Heart right ventricle (tissue), 16 donors: Measurements from ENCODE around the gene EIF2B4. TPM values are rescaled to one million over a fixed set of nuclear protein-coding genes. Genes with fewer than 3 reads are reported as not detected.

ENCODE experiments used
- ATAC-seq, 8 donors: fragments of 200-7000 bp; cut with Tn5 transposase; one replicate each; pipeline ENCODE4 v1.9.1; 2020; ENCODE audit warnings: mild to moderate bottlenecking in 8 of 8, moderate library complexity in 8 of 8, moderate number of reproducible peaks in 1 of 8
- DNase-seq, 2 donors: peaks; one replicate each; pipeline ENCODE4 v3.0.0-alpha.2; 2020
- H3K27ac ChIP-seq, 10 donors: fragments of 200-600 bp; sonication (generic) in 2 of 10; one replicate each; pipeline versions ENCODE4 v1.5.0 to v1.8.0; 2020 to 2022; ENCODE audit warnings: mild to moderate bottlenecking in 3 of 10
- H3K27me3 ChIP-seq, 7 donors: fragments of 200-600 bp; one replicate each; pipeline ENCODE4 v1.8.0; 2021 to 2022; ENCODE audit warnings: mild to moderate bottlenecking in 2 of 7
- H3K36me3 ChIP-seq, 9 donors: fragments of 200-600 bp; sonication (generic) in 1 of 9; one replicate each; pipeline versions ENCODE4 v1.5.0 to v1.8.0; 2020 to 2022; ENCODE audit warnings: mild to moderate bottlenecking in 2 of 9
- H3K4me1 ChIP-seq, 9 donors: fragments of 200-600 bp; sonication (generic) in 1 of 9; one replicate each; pipeline versions ENCODE4 v1.5.0 to v1.8.0; 2020 to 2022; ENCODE audit warnings: mild to moderate bottlenecking in 4 of 9
- H3K4me3 ChIP-seq, 10 donors: fragments of 200-600 bp; sonication (generic) in 2 of 10; one replicate each; pipeline versions ENCODE4 v1.5.0 to v1.8.0; 2020 to 2022; ENCODE audit warnings: mild to moderate bottlenecking in 7 of 10, moderate library complexity in 2 of 10
- H3K9me3 ChIP-seq, 11 donors: fragments of 200-600 bp in 10 of 11; sonication (generic) in 2 of 11; one replicate each; pipeline versions ENCODE4 v1.5.0 to v1.8.0; 2013 to 2022; ENCODE audit warnings: mild to moderate bottlenecking in 2 of 11, control low read depth in 1 of 11, moderate library complexity in 1 of 11
- CTCF ChIP-seq, 9 donors: fragments of 200-600 bp; sonication (generic) in 2 of 9; IDR thresholded peaks; one replicate each; pipeline versions ENCODE4 v1.5.0 to v1.8.0; 2021 to 2022; ENCODE audit warnings: antibody characterized with exemption in 9 of 9, mild to moderate bottlenecking in 5 of 9, moderate library complexity in 1 of 9
- WGBS, 2 donors: extraction: QIAGEN DNeasy Blood & Tissue Kit; methylation state at CpG; one replicate each; pipeline ENCODE4 v1.1.7; 2013; ENCODE audit warnings: inconsistent platforms in 1 of 2; 5-methylcytosine and 5-hydroxymethylcytosine counted together
- intact Hi-C, 10 donors: fragments of 100-400 bp; cut with DNase I; formaldehyde crosslinking; loops; one replicate each; pipeline versions ENCODE4 v1.11.1 to v1.14.2; 2022
- polyA plus RNA-seq, 2 donors: library from polyadenylated mRNA; stranded (reverse); fragments of 200-250 nt; gene quantifications; one replicate each; pipeline ENCODE4 v1.2.3, GENCODE V29; 2013
- total RNA-seq, 10 donors: library from RNA; stranded (reverse); fragmentation: NEBNext Ultra II Directional in 3 of 10; extraction: Animal tissue kit (Norgen Biotek cat#: 25700) in 3 of 10; gene quantifications; one replicate each; pipeline versions ENCODE4 v1.2.1 to v1.2.4, GENCODE V29; 2021 to 2023
- donor health status: Arrhythmogenic right ventricular cardiomyopathy.
- donor health status: ischemic (EF 13 %, LVEDD 7.1; RV severe dilation, severe dysfunction).
- donor health status: healthy with polysubstance abuse.
- donor health status: DM: no; HTN: yes; CAD: no.
- donor health status: DM: no; HTN: no; CAD: no.
- donor health status: ischemic (EF 25% LVEDD 6.9; RV normal size, moderate dysfunction).
- donor health status: ischemic (EF 25% LVEDD 5.7; RV mildly dilated, moderate dysfunction).
- donor health status: healthy.
- donor health status: DM: yes; HTN: yes; CAD: no.
- donor health status: Ischemic cardiomyopathy.
- donor health status: ischemic (EF 35%, LVEDD 5.7; RV mildly dilated, moderate dysfunction).
- donor health status: nonischemic (EF 11% LVEDD 7.7; RV severe dilation, severe dysfunction).
- donor health status: DM: yes; HTN: yes; CAD: no.
- donor health status: PGD.
- donor health status: ischemic (EF 29% LVEDD 5.4; RV normal size, mild dysfunction).
- donor health status: nonischemic (EF 23%, LVEDD 6.1; RV moderate dilation, normal function).

The EIF2B4 gene
- total and polyA plus RNA-seq, 12 donors: 26.4 to 70.7 (median 36.3) TPM

- DNase-seq (no peak), ATAC-seq (no peak)
- Histone ChIP-seq H3K4me3 (no peak overlapping the region), H3K4me1 (peaks cover 0 to 14% (median 0%) of the 10 kb centered on the region in 9 donors), H3K36me3 (peaks cover 0 to 53% (median 0%) of the 10 kb centered on the region in 9 donors), H3K9me3 (no peaks in the 10 kb centered on the region), H3K27ac (no peak overlapping the region), H3K27me3 (no peaks in the 10 kb centered on the region)
- intact Hi-C loops: loop anchor here in 1 of 10 donors (10.0 kb wide), 1 partner anchor 470 kb away; the partner anchor contains the start of gene DPYSL5
- TF ChIP-seq CTCF (IDR thresholded peaks at IDR 0.05): no peak
- WGBS, 2 donors: 65 to 74% methylated on average over 8 of the region's 8 CpGs
These were observed 55.0 kb downstream of the EIF2B4 start for GRCh38 chr2:27315122-27315521.

GRCh38 chr2:27314709-27315108 is 55.4 kb downstream of the EIF2B4 start:
- DNase-seq (no peak), ATAC-seq (peak in 5 of 8 donors; percentile 12 to 40 (median 23))
- Histone ChIP-seq H3K27ac (peak overlapping the region in 1 of 10 donors; percentile 9), H3K9me3 (no peaks in the 10 kb centered on the region), H3K4me3 (no peak overlapping the region), H3K36me3 (peaks cover 0 to 58% (median 0%) of the 10 kb centered on the region in 9 donors), H3K4me1 (peaks cover 0 to 12% (median 0%) of the 10 kb centered on the region in 9 donors), H3K27me3 (no peaks in the 10 kb centered on the region)
- TF ChIP-seq CTCF (IDR thresholded peaks at IDR 0.05): no peak
- WGBS, 2 donors: 84% methylated on average over 9 of the region's 9 CpGs
- intact Hi-C loops: loop anchor here in 1 of 10 donors (10.0 kb wide), 1 partner anchor 470 kb away; the partner anchor contains the start of gene DPYSL5

Other genes with a start within 250 kb of the EIF2B4 start
- gene ABHD1, start 246.5 kb downstream of the EIF2B4 start, total RNA-seq: 1 to 10 TPM in 9 of 10 donors, under 1 TPM in 1; 0.81 to 3.5 (median 2.5) TPM
- gene ABHD1, start 246.5 kb downstream of the EIF2B4 start, polyA plus RNA-seq: 10 to 100 TPM in 1 of 2 donors, under 1 TPM in 1; 0.29 to 12.1 TPM
- 10 to 100 TPM; 41.6 to 57.2 (median 48.7) TPM for gene PREB, start 235.7 kb downstream of the EIF2B4 start, total RNA-seq
- gene PREB, start 235.7 kb downstream of the EIF2B4 start, polyA plus RNA-seq: 10 to 100 TPM; 60.9 to 73.7 TPM
- gene PRR30, start 230.9 kb downstream of the EIF2B4 start, total RNA-seq: not detected
- not detected for gene PRR30, start 230.9 kb downstream of the EIF2B4 start, polyA plus RNA-seq
- under 1 TPM in 8 of 10 donors, not detected in 2; 0.05 to 0.21 (median 0.08) TPM for gene TCF23, start 221.3 kb downstream of the EIF2B4 start, total RNA-seq
- under 1 TPM; 0.07 to 0.09 TPM for gene TCF23, start 221.3 kb downstream of the EIF2B4 start, polyA plus RNA-seq
- gene ATRAID, start 158.3 kb downstream of the EIF2B4 start, total RNA-seq: 100 to 1,000 TPM; 116 to 162 (median 129) TPM
- 100 to 1,000 TPM; 140 to 144 TPM for gene ATRAID, start 158.3 kb downstream of the EIF2B4 start, polyA plus RNA-seq
- 10 to 100 TPM in 3 of 10 donors, 1 to 10 TPM in 7; 5.3 to 17.0 (median 8.8) TPM for gene SLC5A6, start 158.1 kb downstream of the EIF2B4 start, total RNA-seq
- 10 to 100 TPM in 1 of 2 donors, 1 to 10 TPM in 1; 9.3 to 20.5 TPM for gene SLC5A6, start 158.1 kb downstream of the EIF2B4 start, polyA plus RNA-seq
- 10 to 100 TPM in 1 of 10 donors, 1 to 10 TPM in 9; 6.1 to 10.6 (median 7.2) TPM for gene CAD, start 153.0 kb downstream of the EIF2B4 start, total RNA-seq
- gene CAD, start 153.0 kb downstream of the EIF2B4 start, polyA plus RNA-seq: 1 to 10 TPM; 8.3 to 8.6 TPM
- 10 to 100 TPM in 7 of 10 donors, 1 to 10 TPM in 3; 6.0 to 35.8 (median 10.6) TPM for gene SLC30A3, start 107.3 kb downstream of the EIF2B4 start, total RNA-seq
- gene SLC30A3, start 107.3 kb downstream of the EIF2B4 start, polyA plus RNA-seq: 1 to 10 TPM; 4.3 to 7.4 TPM
- 1 to 10 TPM in 9 of 10 donors, under 1 TPM in 1; 0.94 to 6.0 (median 1.6) TPM for gene DNAJC5G, start 94.9 kb downstream of the EIF2B4 start, total RNA-seq
- 1 to 10 TPM in 1 of 2 donors, under 1 TPM in 1; 0.19 to 3.7 TPM for gene DNAJC5G, start 94.9 kb downstream of the EIF2B4 start, polyA plus RNA-seq
- gene TRIM54, start 87.9 kb downstream of the EIF2B4 start, total RNA-seq: 100 to 1,000 TPM; 204 to 303 (median 249) TPM
- 100 to 1,000 TPM; 131 to 568 TPM for gene TRIM54, start 87.9 kb downstream of the EIF2B4 start, polyA plus RNA-seq
- gene UCN, start 61.9 kb downstream of the EIF2B4 start, total RNA-seq: 1 to 10 TPM in 5 of 10 donors, under 1 TPM in 4, not detected in 1; 0.51 to 2.0 (median 1.1) TPM
- 1 to 10 TPM; 3.3 to 4.1 TPM for gene UCN, start 61.9 kb downstream of the EIF2B4 start, polyA plus RNA-seq
- 10 to 100 TPM; 40.8 to 84.9 (median 66.6) TPM for gene MPV17, start 47.2 kb downstream of the EIF2B4 start, total RNA-seq
- 100 to 1,000 TPM in 1 of 2 donors, 10 to 100 TPM in 1; 93.9 to 220 TPM for gene MPV17, start 47.2 kb downstream of the EIF2B4 start, polyA plus RNA-seq
- 10 to 100 TPM; 21.8 to 30.3 (median 23.6) TPM for gene GTF3C2, start 13.6 kb downstream of the EIF2B4 start, total RNA-seq
- gene GTF3C2, start 13.6 kb downstream of the EIF2B4 start, polyA plus RNA-seq: 10 to 100 TPM; 17.6 to 29.8 TPM
- 10 to 100 TPM; 54.5 to 82.5 (median 68.8) TPM for gene SNX17, start 278 bp upstream of the EIF2B4 start, total RNA-seq
- gene SNX17, start 278 bp upstream of the EIF2B4 start, polyA plus RNA-seq: 10 to 100 TPM; 32.4 to 79.8 TPM
- 10 to 100 TPM in 1 of 10 donors, 1 to 10 TPM in 9; 4.5 to 11.5 (median 6.8) TPM for gene ZNF513, start 10.4 kb upstream of the EIF2B4 start, total RNA-seq
- 10 to 100 TPM; 12.6 to 15.4 TPM for gene ZNF513, start 10.4 kb upstream of the EIF2B4 start, polyA plus RNA-seq
- 10 to 100 TPM; 28.4 to 46.1 (median 33.0) TPM for gene PPM1G, start 39.3 kb upstream of the EIF2B4 start, total RNA-seq
- gene PPM1G, start 39.3 kb upstream of the EIF2B4 start, polyA plus RNA-seq: 10 to 100 TPM; 34.7 to 72.6 TPM
- 10 to 100 TPM; 47.6 to 69.7 (median 59.2) TPM for gene NRBP1, start 58.3 kb upstream of the EIF2B4 start, total RNA-seq
- 10 to 100 TPM; 25.5 to 97.4 TPM for gene NRBP1, start 58.3 kb upstream of the EIF2B4 start, polyA plus RNA-seq
- gene KRTCAP3, start 72.0 kb upstream of the EIF2B4 start, total RNA-seq: under 1 TPM in 6 of 10 donors, not detected in 4; 0.37 to 0.85 (median 0.57) TPM
- under 1 TPM; 0.23 to 0.51 TPM for gene KRTCAP3, start 72.0 kb upstream of the EIF2B4 start, polyA plus RNA-seq
- gene IFT172, start 119.4 kb upstream of the EIF2B4 start, total RNA-seq: 10 to 100 TPM; 12.7 to 30.6 (median 16.1) TPM
- gene IFT172, start 119.4 kb upstream of the EIF2B4 start, polyA plus RNA-seq: 10 to 100 TPM; 11.1 to 65.7 TPM
- gene FNDC4, start 124.9 kb upstream of the EIF2B4 start, total RNA-seq: 10 to 100 TPM in 1 of 10 donors, 1 to 10 TPM in 7, under 1 TPM in 2; 0.58 to 11.7 (median 1.7) TPM
- 10 to 100 TPM in 1 of 2 donors, 1 to 10 TPM in 1; 2.3 to 11.3 TPM for gene FNDC4, start 124.9 kb upstream of the EIF2B4 start, polyA plus RNA-seq
- 1 to 10 TPM in 1 of 10 donors, under 1 TPM in 1, not detected in 8; 0.19 to 1.6 TPM for gene GCKR, start 126.5 kb upstream of the EIF2B4 start, total RNA-seq
- under 1 TPM; 0.88 to 0.91 TPM for gene GCKR, start 126.5 kb upstream of the EIF2B4 start, polyA plus RNA-seq
- gene ZNF512, start 212.7 kb upstream of the EIF2B4 start, total RNA-seq: 10 to 100 TPM; 15.1 to 27.7 (median 20.3) TPM
- gene ZNF512, start 212.7 kb upstream of the EIF2B4 start, polyA plus RNA-seq: 10 to 100 TPM; 10.2 to 10.5 TPM